Type B pancreatic cell (in vitro differentiated cells): ENCODE results near the gene BRD7. TPM values are rescaled to one million over a fixed set of nuclear protein-coding genes. Genes with fewer than 3 reads are reported as not detected.

Experiments used
- DNase-seq: peaks from one replicate; pipeline ENCODE4 v3.0.0; 2021; ENCODE audit warnings: mixed read lengths; ENCODE audit not compliant: unreplicated experiment; ENCODE audit errors: extremely low spot score
- H3K27ac Mint-ChIP-seq: 2 replicates; pipeline ENCODE4 v1.8.0; 2021; ENCODE audit warnings: mild to moderate bottlenecking, mixed read lengths
- H3K27me3 Mint-ChIP-seq: 2 replicates; pipeline ENCODE4 v1.8.0; 2021; ENCODE audit warnings: mixed read lengths
- H3K36me3 Mint-ChIP-seq: 2 replicates; pipeline ENCODE4 v1.8.0; 2021; ENCODE audit warnings: mixed read lengths
- H3K4me1 Mint-ChIP-seq: one replicate; pipeline ENCODE4 v1.8.0; 2021; ENCODE audit warnings: mixed read lengths; ENCODE audit not compliant: unreplicated experiment
- H3K4me3 Mint-ChIP-seq: 2 replicates; pipeline ENCODE4 v1.8.0; 2021; ENCODE audit warnings: mild to moderate bottlenecking, mixed read lengths
- H3K9me3 Mint-ChIP-seq: 2 replicates; pipeline ENCODE4 v1.8.0; 2021; ENCODE audit warnings: mixed read lengths
- total RNA-seq: library from RNA; stranded (reverse); gene quantifications from 2 replicates; pipeline ENCODE4 v1.2.1, GENCODE V29; 2021; ENCODE audit warnings: low replicate concordance
- TF ChIP-seq, protein P1 (sequence below): fragments of 200-600 bp; sonication (generic); conservative IDR thresholded peaks from 2 replicates; pipeline ENCODE4 v1.5.0; 2021; ENCODE audit warnings: antibody characterized with exemption, mild to moderate bottlenecking

BRD7 gene
- total RNA-seq, 1 donor from 2014 or later, result 98.2 TPM

DNA sequence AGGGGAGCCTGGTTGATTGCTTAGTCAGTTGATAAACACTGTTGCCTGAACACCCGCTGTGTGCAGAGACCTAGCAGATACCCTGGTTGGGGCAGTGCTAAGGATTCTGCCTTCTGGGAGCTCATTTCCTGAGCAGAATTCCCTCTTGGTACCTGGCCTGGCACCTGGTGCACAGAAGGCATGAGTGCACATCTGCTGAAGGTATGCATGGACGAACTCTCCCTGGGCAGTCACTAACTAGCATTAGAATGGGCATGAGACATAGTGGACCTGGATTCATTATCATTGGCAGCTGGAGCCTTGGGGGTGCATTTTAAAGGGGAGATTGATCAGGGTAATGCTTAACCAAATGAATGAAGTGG is 89.3 kb downstream of the BRD7 start:
- no peaks in the 10 kb centered on the region for H3K36me3 Mint-ChIP-seq
- H3K4me3 Mint-ChIP-seq, result no peak overlapping the region
- no peaks in the 10 kb centered on the region for H3K27me3 Mint-ChIP-seq
- H3K27ac Mint-ChIP-seq, result no peak overlapping the region
- DNase-seq, result no peak
- H3K4me1 Mint-ChIP-seq, result peaks cover 6% of the 10 kb centered on the region
- TF ChIP-seq, protein P1, sequence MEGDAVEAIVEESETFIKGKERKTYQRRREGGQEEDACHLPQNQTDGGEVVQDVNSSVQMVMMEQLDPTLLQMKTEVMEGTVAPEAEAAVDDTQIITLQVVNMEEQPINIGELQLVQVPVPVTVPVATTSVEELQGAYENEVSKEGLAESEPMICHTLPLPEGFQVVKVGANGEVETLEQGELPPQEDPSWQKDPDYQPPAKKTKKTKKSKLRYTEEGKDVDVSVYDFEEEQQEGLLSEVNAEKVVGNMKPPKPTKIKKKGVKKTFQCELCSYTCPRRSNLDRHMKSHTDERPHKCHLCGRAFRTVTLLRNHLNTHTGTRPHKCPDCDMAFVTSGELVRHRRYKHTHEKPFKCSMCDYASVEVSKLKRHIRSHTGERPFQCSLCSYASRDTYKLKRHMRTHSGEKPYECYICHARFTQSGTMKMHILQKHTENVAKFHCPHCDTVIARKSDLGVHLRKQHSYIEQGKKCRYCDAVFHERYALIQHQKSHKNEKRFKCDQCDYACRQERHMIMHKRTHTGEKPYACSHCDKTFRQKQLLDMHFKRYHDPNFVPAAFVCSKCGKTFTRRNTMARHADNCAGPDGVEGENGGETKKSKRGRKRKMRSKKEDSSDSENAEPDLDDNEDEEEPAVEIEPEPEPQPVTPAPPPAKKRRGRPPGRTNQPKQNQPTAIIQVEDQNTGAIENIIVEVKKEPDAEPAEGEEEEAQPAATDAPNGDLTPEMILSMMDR, result no peak
- peaks cover 5% of the 10 kb centered on the region for H3K9me3 Mint-ChIP-seq

DNA sequence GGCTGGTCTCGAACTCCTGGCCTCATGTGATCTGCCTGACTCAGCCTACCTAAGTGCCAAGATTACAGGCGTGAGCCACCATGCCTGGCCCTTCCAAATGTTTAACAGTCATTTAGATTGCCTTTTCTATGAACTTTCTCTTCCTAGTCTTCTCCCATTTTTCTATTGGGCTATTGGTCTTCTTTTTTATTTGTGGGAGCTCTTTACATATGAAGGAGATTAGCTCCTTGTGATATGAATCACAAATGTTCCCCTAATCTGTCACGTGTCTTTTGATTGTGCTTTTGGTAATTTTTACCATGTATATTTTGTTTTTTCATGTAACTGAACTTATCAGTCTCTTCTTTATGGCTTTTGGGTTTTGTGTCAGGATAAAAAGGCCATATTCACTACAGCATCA is 90.5 kb downstream of the BRD7 start:
- Mint-ChIP-seq H3K9me3 (peaks cover 5% of the 10 kb centered on the region), H3K27ac (no peak overlapping the region), H3K36me3 (no peaks in the 10 kb centered on the region), H3K4me3 (no peak overlapping the region), H3K27me3 (no peaks in the 10 kb centered on the region), H3K4me1 (peaks cover 6% of the 10 kb centered on the region)
- TF ChIP-seq, protein P1, result no peak
- DNase-seq, result no peak

DNA sequence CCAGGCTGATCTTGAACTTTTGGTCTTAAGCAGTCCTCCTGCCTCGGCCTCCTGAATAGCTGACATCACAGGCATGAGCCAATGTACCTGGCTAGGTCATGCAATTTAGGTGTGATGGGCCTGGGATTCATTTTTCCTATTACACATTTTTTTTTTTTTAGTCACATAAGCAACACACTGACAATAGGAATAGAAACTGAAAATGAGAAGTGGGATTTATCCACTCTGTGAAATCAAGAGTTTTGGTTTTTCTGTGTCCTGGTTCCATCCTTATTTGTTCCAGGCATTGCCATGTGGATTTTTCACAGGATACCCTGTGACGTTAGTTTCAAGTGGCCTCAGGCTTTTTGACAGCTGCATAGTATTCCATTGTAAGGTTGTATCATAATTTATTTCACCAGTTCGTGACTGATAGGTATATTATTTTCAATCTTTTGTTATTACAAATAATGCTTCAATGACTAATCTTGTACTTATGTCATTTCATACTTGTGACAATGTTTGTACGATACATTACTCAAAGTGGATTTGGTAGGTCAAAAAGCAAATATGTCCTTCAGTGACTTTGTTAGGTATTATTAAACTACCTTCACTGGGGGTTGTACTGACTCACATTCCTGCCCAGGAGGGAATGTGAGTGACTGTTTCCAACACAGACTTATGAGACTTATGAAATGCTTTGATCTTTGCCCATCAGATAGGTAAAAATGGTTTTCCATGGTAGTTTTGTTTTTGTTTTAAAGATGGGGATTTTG is 91.8 kb downstream of the BRD7 start:
- no peak overlapping the region for H3K4me3 Mint-ChIP-seq
- H3K4me1 Mint-ChIP-seq, result peaks cover 6% of the 10 kb centered on the region
- H3K27me3 Mint-ChIP-seq, result no peaks in the 10 kb centered on the region
- no peak for DNase-seq
- H3K27ac Mint-ChIP-seq, result no peak overlapping the region
- TF ChIP-seq, protein P1, result no peak
- peaks cover 5% of the 10 kb centered on the region for H3K9me3 Mint-ChIP-seq
- H3K36me3 Mint-ChIP-seq, result no peaks in the 10 kb centered on the region

DNA sequence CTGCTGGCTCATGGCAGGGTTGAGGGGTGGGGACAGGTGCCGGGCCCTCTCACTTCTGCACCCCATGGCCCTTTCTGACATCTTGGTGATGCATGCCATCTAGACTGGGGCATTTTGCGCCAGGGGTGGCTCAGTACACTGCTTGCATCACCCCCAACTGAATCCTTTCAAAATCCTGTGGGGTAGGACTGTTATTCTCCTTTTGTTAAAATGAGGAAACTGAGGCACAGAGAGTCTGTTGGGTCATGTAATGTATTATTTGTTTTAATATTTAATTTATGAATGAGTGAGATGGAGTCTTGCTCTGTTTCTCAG is 92.5 kb downstream of the BRD7 start:
- no peak overlapping the region for H3K27ac Mint-ChIP-seq
- TF ChIP-seq, protein P1, result no peak
- H3K9me3 Mint-ChIP-seq, result peaks cover 5% of the 10 kb centered on the region
- no peaks in the 10 kb centered on the region for H3K36me3 Mint-ChIP-seq
- no peaks in the 10 kb centered on the region for H3K27me3 Mint-ChIP-seq
- no peak overlapping the region for H3K4me3 Mint-ChIP-seq
- DNase-seq, result no peak
- H3K4me1 Mint-ChIP-seq, result peaks cover 6% of the 10 kb centered on the region

DNA sequence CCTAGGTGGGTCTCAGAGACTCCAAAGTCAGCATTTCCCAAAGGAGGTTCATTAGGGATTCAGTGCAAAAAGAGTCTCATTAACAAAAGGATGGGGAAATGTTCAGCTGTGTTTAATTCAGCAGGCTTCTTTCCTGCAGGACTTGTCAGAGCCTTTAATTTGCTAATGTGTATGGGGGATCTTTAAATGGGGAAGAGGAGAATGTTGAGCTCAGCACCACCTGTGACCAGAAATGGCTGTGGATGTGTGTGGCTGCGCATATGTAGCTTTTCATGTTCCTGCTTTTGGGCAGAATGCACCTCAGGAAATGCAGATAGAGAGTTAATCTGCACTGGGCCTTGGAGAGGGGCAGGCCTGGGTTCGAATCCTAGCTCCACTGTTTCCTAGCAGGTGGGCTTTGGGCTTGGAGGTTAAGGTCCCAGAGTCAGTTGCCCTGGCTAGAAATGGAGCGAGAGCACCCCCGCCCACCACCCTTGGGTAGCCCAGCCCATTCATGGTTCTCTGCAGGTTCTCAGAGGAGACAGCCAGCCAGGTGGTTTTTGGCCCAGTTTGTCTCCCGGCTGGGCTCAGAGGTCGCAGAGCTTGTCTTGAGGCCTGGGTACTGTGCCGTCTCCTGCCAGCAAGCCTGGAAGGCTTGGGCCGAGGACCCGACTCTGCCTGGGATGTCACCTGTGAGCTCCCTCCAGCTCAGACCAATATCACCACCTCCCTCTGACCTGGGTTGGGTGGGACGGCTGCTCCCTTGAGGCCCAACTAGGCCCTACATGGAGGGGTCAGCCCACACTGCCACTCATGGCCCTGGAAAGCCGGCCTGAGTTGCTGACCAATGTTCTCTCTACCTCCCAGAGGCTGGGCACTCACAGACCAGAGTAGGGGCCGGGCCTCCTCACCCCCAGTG is 93.1 kb downstream of the BRD7 start:
- Mint-ChIP-seq H3K27ac (no peak overlapping the region), H3K36me3 (no peaks in the 10 kb centered on the region)
- TF ChIP-seq, protein P1, result no peak

More for the DNA sequence above, 93.1 kb downstream of the BRD7 start:
- Mint-ChIP-seq H3K4me3 (no peak overlapping the region), H3K4me1 (peaks cover 6% of the 10 kb centered on the region), H3K9me3 (peaks cover 5% of the 10 kb centered on the region), H3K27me3 (no peaks in the 10 kb centered on the region)
- no peak for DNase-seq
